Activated CD4-positive, alpha-beta T cell treated with anti-CD3 and anti-CD28 coated beads, Interleukin-10, Interleukin-2, amounts not matched to agents 100 ng/mL and 50 ng/mL, durations not matched to agents 16 hours and 8 hours (primary cell): ENCODE data around the gene PSMB7.

Experiments
- DNase-seq: peaks from one replicate; pipeline ENCODE4 v3.0.0-alpha.2; 2020

Gene PSMB7

GRCh38 chr9:124355039-124355940 lies 60.0 kb downstream of the PSMB7 start:
- DNase-seq, result no peak

GRCh38 chr9:124354346-124355038 lies 60.8 kb downstream of the PSMB7 start:
- DNase-seq, result no peak

GRCh38 chr9:124353811-124354274 lies 61.4 kb downstream of the PSMB7 start:
- DNase-seq, result no peak

GRCh38 chr9:124353166-124353768 lies 62.0 kb downstream of the PSMB7 start:
- no peak for DNase-seq

- no peak for DNase-seq
These were observed 62.6 kb downstream of the PSMB7 start for GRCh38 chr9:124352616-124353015.

- DNase-seq, result no peak
These were observed 63.4 kb downstream of the PSMB7 start for GRCh38 chr9:124351672-124352468.

- no peak for DNase-seq
These were observed 64.6 kb downstream of the PSMB7 start for GRCh38 chr9:124350494-124351263.

- DNase-seq, result no peak
These were observed 65.4 kb downstream of the PSMB7 start for GRCh38 chr9:124349675-124350493.

GRCh38 chr9:124349267-124349666 lies 66.0 kb downstream of the PSMB7 start:
- no peak for DNase-seq

- DNase-seq, result no peak
These were observed 66.4 kb downstream of the PSMB7 start for GRCh38 chr9:124348831-124349230.

- no peak for DNase-seq
These were observed 66.9 kb downstream of the PSMB7 start for GRCh38 chr9:124348363-124348762.

- no peak for DNase-seq
These were observed 67.3 kb downstream of the PSMB7 start for GRCh38 chr9:124347968-124348358.

GRCh38 chr9:124347206-124347967 lies 67.9 kb downstream of the PSMB7 start:
- DNase-seq, result no peak

- no peak for DNase-seq
These were observed 68.7 kb downstream of the PSMB7 start for GRCh38 chr9:124346347-124347163.

- DNase-seq, result no peak
These were observed 69.4 kb downstream of the PSMB7 start for GRCh38 chr9:124345751-124346281.

- no peak for DNase-seq
These were observed 70.2 kb downstream of the PSMB7 start for GRCh38 chr9:124345063-124345462.

- DNase-seq, result no peak
These were observed 70.8 kb downstream of the PSMB7 start for GRCh38 chr9:124344291-124345050.
